Calu3 (cell line): ENCODE measurements around the gene GATA1. TPM values are rescaled to one million over a fixed set of nuclear protein-coding genes. Genes with fewer than 3 reads are reported as not detected.

Source experiments
- BruUV-seq: library from RNA; stranded (reverse); fragments of 400-500 nt; replicated peaks from 2 replicates; lab custom pipeline; 2021; lab: Mats Ljungman, UMichigan
- CTCF ChIA-PET: fragments of 300-600 bp; sonication (Branson Sonifier 250); formaldehyde crosslinking; loops from one replicate; lab custom pipeline; 2022; ENCODE audit warnings: antibody characterized with exemption; lab: Charles Lee
- DNase-seq: peaks from one replicate; pipeline ENCODE4 v3.0.0; 2022
- H3K27ac Mint-ChIP-seq: one replicate; pipeline ENCODE4 v1.8.0; 2022; ENCODE audit warnings: mixed read lengths; ENCODE audit not compliant: unreplicated experiment
- H3K27me3 Mint-ChIP-seq: one replicate; pipeline ENCODE4 v1.8.0; 2022; ENCODE audit warnings: mixed read lengths; ENCODE audit not compliant: unreplicated experiment
- H3K36me3 Mint-ChIP-seq: one replicate; pipeline ENCODE4 v1.8.0; 2022; ENCODE audit warnings: mild to moderate bottlenecking, moderate library complexity, mixed read lengths; ENCODE audit not compliant: insufficient read depth, unreplicated experiment
- H3K4me1 Mint-ChIP-seq: one replicate; pipeline ENCODE4 v1.8.0; 2022; ENCODE audit warnings: mild to moderate bottlenecking, low read depth, mixed read lengths; ENCODE audit not compliant: unreplicated experiment
- H3K4me3 Mint-ChIP-seq: one replicate; pipeline ENCODE4 v1.8.0; 2022; ENCODE audit warnings: mild to moderate bottlenecking, low read depth, moderate library complexity, mixed read lengths; ENCODE audit not compliant: unreplicated experiment
- H3K9me3 Mint-ChIP-seq: one replicate; pipeline ENCODE4 v1.8.0; 2022; ENCODE audit warnings: low read depth, mixed read lengths; ENCODE audit not compliant: unreplicated experiment
- intact Hi-C: fragments of 100-400 bp; cut with micrococcal nuclease; formaldehyde crosslinking; loops from one replicate; pipeline ENCODE4 v1.10.0; 2022; ENCODE audit not compliant: unreplicated experiment
- total RNA-seq: library from RNA; stranded (reverse); gene quantifications from 2 replicates; pipeline ENCODE4 v1.2.3, GENCODE V29; 2022
- TF ChIP-seq, protein P1 (sequence below): fragments of 200-600 bp; IDR thresholded peaks from one replicate; pipeline ENCODE4 v1.8.0; 2022; ENCODE audit warnings: antibody characterized with exemption; ENCODE audit not compliant: unreplicated experiment

Gene GATA1
- total RNA-seq, 1 experiment from 2014 or later = not detected

GRCh38 chrX:48751343-48751742 lies 35.0 kb upstream of the GATA1 start:
- H3K9me3 Mint-ChIP-seq = no peaks in the 10 kb centered on the region

GRCh38 chrX:48752498-48752897 lies 33.9 kb upstream of the GATA1 start:
- CTCF ChIA-PET = no interaction called here

More at GRCh38 chrX:48751343-48751742, 35.0 kb upstream of the GATA1 start:
- no peak overlapping the region for H3K4me3 Mint-ChIP-seq
- no peaks in the 10 kb centered on the region for H3K27me3 Mint-ChIP-seq
- TF ChIP-seq, protein P1, sequence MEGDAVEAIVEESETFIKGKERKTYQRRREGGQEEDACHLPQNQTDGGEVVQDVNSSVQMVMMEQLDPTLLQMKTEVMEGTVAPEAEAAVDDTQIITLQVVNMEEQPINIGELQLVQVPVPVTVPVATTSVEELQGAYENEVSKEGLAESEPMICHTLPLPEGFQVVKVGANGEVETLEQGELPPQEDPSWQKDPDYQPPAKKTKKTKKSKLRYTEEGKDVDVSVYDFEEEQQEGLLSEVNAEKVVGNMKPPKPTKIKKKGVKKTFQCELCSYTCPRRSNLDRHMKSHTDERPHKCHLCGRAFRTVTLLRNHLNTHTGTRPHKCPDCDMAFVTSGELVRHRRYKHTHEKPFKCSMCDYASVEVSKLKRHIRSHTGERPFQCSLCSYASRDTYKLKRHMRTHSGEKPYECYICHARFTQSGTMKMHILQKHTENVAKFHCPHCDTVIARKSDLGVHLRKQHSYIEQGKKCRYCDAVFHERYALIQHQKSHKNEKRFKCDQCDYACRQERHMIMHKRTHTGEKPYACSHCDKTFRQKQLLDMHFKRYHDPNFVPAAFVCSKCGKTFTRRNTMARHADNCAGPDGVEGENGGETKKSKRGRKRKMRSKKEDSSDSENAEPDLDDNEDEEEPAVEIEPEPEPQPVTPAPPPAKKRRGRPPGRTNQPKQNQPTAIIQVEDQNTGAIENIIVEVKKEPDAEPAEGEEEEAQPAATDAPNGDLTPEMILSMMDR = no peak
- CTCF ChIA-PET = no interaction called here
- BruUV-seq = no TSS peak
- no peak overlapping the region for H3K27ac Mint-ChIP-seq
- H3K4me1 Mint-ChIP-seq = peaks cover 10% of the 10 kb centered on the region
- no peak for DNase-seq
- intact Hi-C loops = no loop called here
- no peaks in the 10 kb centered on the region for H3K36me3 Mint-ChIP-seq

GRCh38 chrX:48753708-48754228 lies 32.6 kb upstream of the GATA1 start:
- CTCF ChIA-PET = no interaction called here
- no peaks in the 10 kb centered on the region for H3K9me3 Mint-ChIP-seq
- no peak overlapping the region for H3K27ac Mint-ChIP-seq

More at GRCh38 chrX:48752498-48752897, 33.9 kb upstream of the GATA1 start:
- H3K27ac Mint-ChIP-seq = no peak overlapping the region
- H3K36me3 Mint-ChIP-seq = no peaks in the 10 kb centered on the region
- no peaks in the 10 kb centered on the region for H3K9me3 Mint-ChIP-seq
- DNase-seq = no peak
- H3K4me3 Mint-ChIP-seq = no peak overlapping the region
- intact Hi-C loops = no loop called here
- H3K27me3 Mint-ChIP-seq = no peaks in the 10 kb centered on the region
- TF ChIP-seq, protein P1 = no peak
- H3K4me1 Mint-ChIP-seq = peaks cover 10% of the 10 kb centered on the region
- BruUV-seq = no TSS peak

GRCh38 chrX:48754238-48754637 lies 32.2 kb upstream of the GATA1 start:
- CTCF ChIA-PET = no interaction called here
- Mint-ChIP-seq H3K4me3 (no peak overlapping the region), H3K36me3 (no peaks in the 10 kb centered on the region), H3K4me1 (peaks cover 10% of the 10 kb centered on the region), H3K9me3 (no peaks in the 10 kb centered on the region), H3K27ac (no peak overlapping the region), H3K27me3 (no peaks in the 10 kb centered on the region)
- intact Hi-C loops = no loop called here
- no TSS peak for BruUV-seq
- TF ChIP-seq, protein P1 = no peak
- DNase-seq = no peak

More at GRCh38 chrX:48753708-48754228, 32.6 kb upstream of the GATA1 start:
- no peaks in the 10 kb centered on the region for H3K36me3 Mint-ChIP-seq
- TF ChIP-seq, protein P1 = no peak
- intact Hi-C loops = no loop called here
- H3K27me3 Mint-ChIP-seq = no peaks in the 10 kb centered on the region
- no TSS peak for BruUV-seq
- DNase-seq = no peak
- H3K4me1 Mint-ChIP-seq = peaks cover 10% of the 10 kb centered on the region
- H3K4me3 Mint-ChIP-seq = no peak overlapping the region
